HCEC 1CT (cell line): ENCODE results near the gene SMAD2.
"Not testable (repeated sequence)": the region's sequence is repeated elsewhere in the genome, so short reads cannot be mapped to it uniquely, and the experiment has no call there.

Experiments used
- DNase-seq: peaks from one replicate; pipeline ENCODE4 v3.0.0-alpha.2; 2017

The SMAD2 gene

GRCh38 chr18:47781561-47781960, 148.9 kb downstream of the SMAD2 start:
- DNase-seq: no peak

GRCh38 chr18:47780011-47780725, 150.3 kb downstream of the SMAD2 start:
- no peak for DNase-seq

- DNase-seq: no peak
These were observed 151.1 kb downstream of the SMAD2 start for GRCh38 chr18:47779381-47779780.

GRCh38 chr18:47777626-47778025, 152.8 kb downstream of the SMAD2 start:
- DNase-seq: no peak

- DNase-seq: no peak
These were observed 154.5 kb downstream of the SMAD2 start for GRCh38 chr18:47775961-47776360.

GRCh38 chr18:47773931-47774330, 156.5 kb downstream of the SMAD2 start:
- DNase-seq: no peak

- DNase-seq: peak; percentile 42
These were observed 157.8 kb downstream of the SMAD2 start for GRCh38 chr18:47772374-47773248.

GRCh38 chr18:47771922-47772321, 158.5 kb downstream of the SMAD2 start:
- no peak for DNase-seq

- DNase-seq: no peak
These were observed 162.8 kb downstream of the SMAD2 start for GRCh38 chr18:47767699-47768098.

- not testable (repeated sequence) for DNase-seq
These were observed 163.3 kb downstream of the SMAD2 start for GRCh38 chr18:47767198-47767597.
